GM13977 (cell line): ENCODE measurements around the gene COL2A1.

Experiments
- DNase-seq: peaks from one replicate; pipeline ENCODE4 v3.0.0; 2012; ENCODE audit warnings: low spot score
- in situ Hi-C: fragments of 300-500 bp; cut with MboI; formaldehyde crosslinking; loops from one replicate; pipeline ENCODE4 v1.12.0; 2022; ENCODE audit warnings: low sequenced_read_pairs, low pct_unique_long_range_greater_than_20kb, mixed read lengths, inconsistent platforms; ENCODE audit not compliant: unreplicated experiment
- TF ChIP-seq, protein P1 (sequence below): IDR thresholded peaks from 2 replicates; pipeline ENCODE4 v1.5.1; 2012; ENCODE audit warnings: mild to moderate bottlenecking, control low read depth; ENCODE audit not compliant: insufficient read depth; ENCODE audit errors: extremely low read depth, missing control alignments

COL2A1 gene

GRCh38 chr12:47989023-47989417, 15.3 kb downstream of the COL2A1 start:
- DNase-seq = no peak
- TF ChIP-seq, protein P1, sequence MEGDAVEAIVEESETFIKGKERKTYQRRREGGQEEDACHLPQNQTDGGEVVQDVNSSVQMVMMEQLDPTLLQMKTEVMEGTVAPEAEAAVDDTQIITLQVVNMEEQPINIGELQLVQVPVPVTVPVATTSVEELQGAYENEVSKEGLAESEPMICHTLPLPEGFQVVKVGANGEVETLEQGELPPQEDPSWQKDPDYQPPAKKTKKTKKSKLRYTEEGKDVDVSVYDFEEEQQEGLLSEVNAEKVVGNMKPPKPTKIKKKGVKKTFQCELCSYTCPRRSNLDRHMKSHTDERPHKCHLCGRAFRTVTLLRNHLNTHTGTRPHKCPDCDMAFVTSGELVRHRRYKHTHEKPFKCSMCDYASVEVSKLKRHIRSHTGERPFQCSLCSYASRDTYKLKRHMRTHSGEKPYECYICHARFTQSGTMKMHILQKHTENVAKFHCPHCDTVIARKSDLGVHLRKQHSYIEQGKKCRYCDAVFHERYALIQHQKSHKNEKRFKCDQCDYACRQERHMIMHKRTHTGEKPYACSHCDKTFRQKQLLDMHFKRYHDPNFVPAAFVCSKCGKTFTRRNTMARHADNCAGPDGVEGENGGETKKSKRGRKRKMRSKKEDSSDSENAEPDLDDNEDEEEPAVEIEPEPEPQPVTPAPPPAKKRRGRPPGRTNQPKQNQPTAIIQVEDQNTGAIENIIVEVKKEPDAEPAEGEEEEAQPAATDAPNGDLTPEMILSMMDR = no peak
- in situ Hi-C loops = no loop called here

DNA sequence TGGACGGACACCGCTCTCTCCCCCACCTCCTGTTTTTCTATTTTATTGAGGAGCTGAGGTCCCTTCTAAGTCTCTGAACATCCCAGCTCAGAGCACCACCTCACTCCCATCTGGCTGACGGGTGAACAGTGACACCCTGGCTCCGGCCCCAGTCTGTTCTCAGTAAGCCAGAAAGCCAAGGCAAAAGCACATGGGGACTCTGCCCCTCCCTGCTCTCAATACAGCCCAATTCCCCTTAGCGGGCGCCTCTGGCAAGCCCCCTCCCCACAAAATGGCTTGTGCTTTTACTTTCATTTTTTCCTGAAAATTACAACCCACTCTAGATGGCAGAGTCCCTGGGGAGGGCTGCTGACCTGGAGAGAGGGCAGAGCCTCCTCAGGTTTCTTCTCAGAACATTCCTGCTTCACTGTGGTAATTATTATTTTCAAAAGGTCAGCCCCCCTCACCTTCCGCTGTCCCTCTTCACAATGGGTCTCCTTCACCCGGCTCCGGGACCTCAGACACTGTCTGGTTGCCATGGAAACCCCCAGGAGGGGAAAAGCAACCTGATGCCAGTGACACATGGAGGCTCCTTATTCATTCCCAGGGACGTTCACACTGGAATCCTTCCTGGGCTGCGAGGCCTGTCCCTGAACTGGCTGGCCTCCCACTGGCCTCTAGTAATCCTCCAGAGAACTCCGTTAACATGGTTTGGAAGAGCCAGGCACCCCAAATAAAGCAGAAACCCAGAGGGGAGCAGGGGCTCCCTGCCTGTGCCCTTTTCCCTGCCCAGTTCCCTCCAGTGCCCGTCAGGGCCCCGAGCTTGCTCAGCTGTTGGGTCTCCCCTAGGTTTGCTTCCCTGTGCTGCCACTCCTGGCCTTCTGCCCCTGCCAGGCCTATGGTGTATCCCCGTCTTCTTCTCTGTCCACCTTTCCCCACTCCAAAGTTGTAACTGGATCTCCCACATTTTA, 15.9 kb downstream of the COL2A1 start:
- no peak for DNase-seq
- in situ Hi-C loops = no loop called here
- TF ChIP-seq, protein P1 = no peak

GRCh38 chr12:47987411-47988072, 16.7 kb downstream of the COL2A1 start:
- in situ Hi-C loops = no loop called here
- DNase-seq = no peak
- TF ChIP-seq, protein P1 = no peak

DNA sequence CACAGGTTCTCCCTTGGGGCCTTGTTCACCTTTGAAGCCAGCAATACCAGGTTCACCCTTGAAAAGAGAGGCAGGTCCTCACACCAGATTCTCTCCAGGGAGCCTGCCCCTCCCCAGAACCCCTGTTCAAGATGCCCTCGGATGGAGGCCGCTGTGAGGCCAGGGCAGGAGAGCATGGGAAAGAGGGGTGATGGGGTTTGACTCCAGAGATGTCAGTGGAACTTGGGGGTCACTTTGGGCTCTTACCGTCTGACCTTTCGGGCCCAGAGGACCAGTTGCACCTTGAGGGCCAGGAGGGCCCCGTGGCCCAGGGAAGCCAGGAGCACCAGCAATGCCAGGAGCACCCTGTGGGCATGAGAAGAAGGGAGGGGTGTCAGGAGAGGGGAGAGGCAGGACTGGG, 17.4 kb downstream of the COL2A1 start:
- in situ Hi-C loops = no loop called here
- TF ChIP-seq, protein P1 = no peak
- DNase-seq = no peak

DNA sequence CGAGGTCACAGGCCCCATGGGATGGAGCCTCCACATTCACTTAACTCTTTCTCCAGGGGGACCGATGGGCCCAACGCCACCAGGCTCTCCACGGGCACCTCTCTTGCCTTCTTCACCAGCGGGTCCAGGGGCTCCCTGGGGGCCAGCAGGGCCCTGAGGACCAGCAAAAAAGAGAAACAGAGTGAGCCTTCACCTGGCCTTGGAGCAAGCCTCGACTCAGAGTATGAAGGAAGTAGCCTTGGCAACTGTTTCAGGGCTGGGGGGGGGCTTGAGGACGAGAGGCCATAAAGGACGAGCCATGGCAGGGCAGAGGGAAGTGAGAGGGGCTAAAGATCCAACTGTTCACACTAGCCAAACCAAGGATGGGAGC, 18.0 kb downstream of the COL2A1 start:
- DNase-seq = no peak
- in situ Hi-C loops = no loop called here
- TF ChIP-seq, protein P1 = no peak

GRCh38 chr12:47985596-47986290, 18.5 kb downstream of the COL2A1 start:
- TF ChIP-seq, protein P1 = no peak
- DNase-seq = no peak
- in situ Hi-C loops = no loop called here
